WTC11 (cell line): ENCODE results near the gene U2SURP. TPM values are rescaled to one million over a fixed set of nuclear protein-coding genes. Genes with fewer than 3 reads are reported as not detected.

Experiments
- ATAC-seq: fragments of 200-7000 bp; cut with Tn5 transposase; 2 replicates; pipeline ENCODE4 v1.10.0; 2021; ENCODE audit warnings: mild to moderate bottlenecking, moderate library complexity
- CTCF ChIA-PET: fragments of 300-600 bp; sonication (Branson Sonifier 250); formaldehyde crosslinking; loops from one replicate; lab custom pipeline; 2021; ENCODE audit warnings: antibody characterized with exemption; lab: Charles Lee
- POLR2A ChIA-PET: fragments of 350-600 bp; sonication (Branson Sonifier 250); formaldehyde crosslinking; loops from one replicate; lab custom pipeline; 2021; ENCODE audit warnings: antibody characterized with exemption; lab: Charles Lee
- DNase-seq: peaks from one replicate; pipeline ENCODE4 v3.0.0; 2021; ENCODE audit warnings: low spot score
- H3K27ac Mint-ChIP-seq: 2 replicates; pipeline ENCODE4 v1.8.0; 2021; ENCODE audit warnings: mixed read lengths
- H3K27me3 Mint-ChIP-seq: 2 replicates; pipeline ENCODE4 v1.8.0; 2021; ENCODE audit warnings: low read depth, mild to moderate bottlenecking, moderate library complexity, mixed read lengths
- H3K36me3 Mint-ChIP-seq: 2 replicates; pipeline ENCODE4 v1.8.0; 2021; ENCODE audit warnings: mixed read lengths
- H3K4me1 Mint-ChIP-seq: 2 replicates; pipeline ENCODE4 v1.8.0; 2022; ENCODE audit warnings: mixed read lengths
- H3K4me3 Mint-ChIP-seq: 2 replicates; pipeline ENCODE4 v1.8.0; 2021; ENCODE audit warnings: mild to moderate bottlenecking, moderate library complexity, mixed read lengths
- H3K9me3 Mint-ChIP-seq: 2 replicates; pipeline ENCODE4 v1.8.0; 2021; ENCODE audit warnings: mixed read lengths
- CREM ChIP-seq: sonication (generic); formaldehyde crosslinking; IDR thresholded peaks from 2 replicates; pipeline ENCODE4 v1.8.1; 2022; ENCODE audit warnings: mild to moderate bottlenecking, missing genetic modification reagents, moderate library complexity
- EMX1 ChIP-seq: fragments of 250-450 bp; sonication (Bioruptor Pico); IDR thresholded peaks from 2 replicates; pipeline ENCODE4 v1.8.0; 2021; ENCODE audit warnings: mild to moderate bottlenecking
- ETV6 ChIP-seq: sonication (generic); formaldehyde crosslinking; IDR thresholded peaks from 2 replicates; pipeline ENCODE4 v1.8.1; 2022; ENCODE audit warnings: mild to moderate bottlenecking, missing genetic modification reagents
- HMGXB4 ChIP-seq: sonication (generic); formaldehyde crosslinking; IDR thresholded peaks from 2 replicates; pipeline ENCODE4 v1.8.1; 2023; ENCODE audit warnings: mild to moderate bottlenecking, moderate library complexity, missing genetic modification reagents
- NFYB ChIP-seq: sonication (generic); formaldehyde crosslinking; conservative IDR thresholded peaks from 2 replicates; pipeline ENCODE4 v1.8.0; 2022; ENCODE audit warnings: low read depth, missing genetic modification reagents
- NR2C2 ChIP-seq: sonication (generic); formaldehyde crosslinking; IDR thresholded peaks from 2 replicates; pipeline ENCODE4 v1.8.0; 2022; ENCODE audit warnings: mild to moderate bottlenecking, missing genetic modification reagents
- PRDM15 ChIP-seq: sonication (generic); formaldehyde crosslinking; IDR thresholded peaks from 2 replicates; pipeline ENCODE4 v1.8.0; 2022; ENCODE audit warnings: missing genetic modification reagents
- RELA ChIP-seq: sonication (generic); formaldehyde crosslinking; IDR thresholded peaks from 2 replicates; pipeline ENCODE4 v1.8.1; 2022; ENCODE audit warnings: missing genetic modification reagents, mild to moderate bottlenecking, borderline replicate concordance
- SMAD3 ChIP-seq: sonication (generic); formaldehyde crosslinking; IDR thresholded peaks from 2 replicates; pipeline ENCODE4 v1.8.0; 2022; ENCODE audit warnings: missing genetic modification reagents, mild to moderate bottlenecking, borderline replicate concordance
- SOX15 ChIP-seq: fragments of 250-450 bp; sonication (Bioruptor Pico); IDR thresholded peaks from 2 replicates; pipeline ENCODE4 v1.9.0; 2021; ENCODE audit warnings: mild to moderate bottlenecking
- TEAD1 ChIP-seq: sonication (generic); formaldehyde crosslinking; IDR thresholded peaks from 2 replicates; pipeline ENCODE4 v1.8.0; 2022; ENCODE audit warnings: mild to moderate bottlenecking, missing genetic modification reagents
- ZNF317 ChIP-seq: sonication (generic); formaldehyde crosslinking; IDR thresholded peaks from 2 replicates; pipeline ENCODE4 v1.8.1; 2023; ENCODE audit warnings: low read depth, mild to moderate bottlenecking, moderate library complexity, missing genetic modification reagents, borderline replicate concordance
- ZNF416 ChIP-seq: fragments of 250-450 bp; sonication (Bioruptor Pico); IDR thresholded peaks from 2 replicates; pipeline ENCODE4 v1.9.0; 2021; ENCODE audit warnings: mild to moderate bottlenecking, inconsistent platforms
- total RNA-seq: library from RNA; stranded (reverse); gene quantifications from 3 replicates; pipeline ENCODE4 v1.2.3, GENCODE V29; 2021
- TF ChIP-seq, protein P1 (sequence below): fragments of 200-600 bp; IDR thresholded peaks from 2 replicates; pipeline ENCODE4 v1.8.0; 2022; ENCODE audit warnings: antibody characterized with exemption
- TF ChIP-seq, protein P2 (sequence below): sonication (generic); formaldehyde crosslinking; conservative IDR thresholded peaks from 2 replicates; pipeline ENCODE4 v1.8.1; 2022; ENCODE audit warnings: mild to moderate bottlenecking, missing genetic modification reagents
- TF ChIP-seq, protein P3 (sequence below): sonication (generic); formaldehyde crosslinking; IDR thresholded peaks from 2 replicates; pipeline ENCODE4 v1.8.1; 2022; ENCODE audit warnings: mild to moderate bottlenecking, moderate library complexity, missing genetic modification reagents
- TF ChIP-seq, protein P4 (sequence below): fragments of 250-450 bp; sonication (Bioruptor Pico); IDR thresholded peaks from 2 replicates; pipeline ENCODE4 v2.1.2; 2022; ENCODE audit warnings: mild to moderate bottlenecking, moderate library complexity
- TF ChIP-seq, protein P5 (sequence below): sonication (generic); formaldehyde crosslinking; IDR thresholded peaks from 2 replicates; pipeline ENCODE4 v1.8.0; 2022; ENCODE audit warnings: mild to moderate bottlenecking, missing genetic modification reagents

U2SURP gene
- total RNA-seq, 1 experiment from 2014 or later, result 133 TPM

DNA sequence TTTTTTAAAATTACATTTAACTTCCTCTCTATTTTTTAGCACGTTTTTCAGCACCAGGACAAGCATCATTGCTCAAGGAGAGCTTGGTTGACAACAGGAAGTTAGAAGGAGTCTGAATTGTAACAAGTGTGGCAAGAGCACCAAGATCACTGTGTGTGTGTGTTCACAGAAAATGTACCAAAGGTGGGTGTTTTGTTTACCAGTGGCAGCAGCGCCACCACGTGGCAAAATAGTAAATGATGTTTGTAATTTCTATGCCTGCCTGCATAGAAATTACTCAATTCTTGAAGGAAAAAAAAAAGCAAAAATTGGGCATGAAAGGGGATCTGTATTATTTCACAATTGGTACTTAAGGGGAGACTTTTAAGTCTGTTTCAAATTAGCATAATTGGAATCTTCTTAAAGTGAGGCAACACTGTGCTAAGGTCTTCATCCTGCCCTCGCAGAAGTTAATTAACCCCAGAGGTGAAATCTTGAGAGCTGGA is 7.4 kb upstream of the U2SURP start:
- TF ChIP-seq, protein P1, sequence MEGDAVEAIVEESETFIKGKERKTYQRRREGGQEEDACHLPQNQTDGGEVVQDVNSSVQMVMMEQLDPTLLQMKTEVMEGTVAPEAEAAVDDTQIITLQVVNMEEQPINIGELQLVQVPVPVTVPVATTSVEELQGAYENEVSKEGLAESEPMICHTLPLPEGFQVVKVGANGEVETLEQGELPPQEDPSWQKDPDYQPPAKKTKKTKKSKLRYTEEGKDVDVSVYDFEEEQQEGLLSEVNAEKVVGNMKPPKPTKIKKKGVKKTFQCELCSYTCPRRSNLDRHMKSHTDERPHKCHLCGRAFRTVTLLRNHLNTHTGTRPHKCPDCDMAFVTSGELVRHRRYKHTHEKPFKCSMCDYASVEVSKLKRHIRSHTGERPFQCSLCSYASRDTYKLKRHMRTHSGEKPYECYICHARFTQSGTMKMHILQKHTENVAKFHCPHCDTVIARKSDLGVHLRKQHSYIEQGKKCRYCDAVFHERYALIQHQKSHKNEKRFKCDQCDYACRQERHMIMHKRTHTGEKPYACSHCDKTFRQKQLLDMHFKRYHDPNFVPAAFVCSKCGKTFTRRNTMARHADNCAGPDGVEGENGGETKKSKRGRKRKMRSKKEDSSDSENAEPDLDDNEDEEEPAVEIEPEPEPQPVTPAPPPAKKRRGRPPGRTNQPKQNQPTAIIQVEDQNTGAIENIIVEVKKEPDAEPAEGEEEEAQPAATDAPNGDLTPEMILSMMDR, result peak; percentile 52
- TF ChIP-seq CREM (CRISPR knock-in tag), result no peak
- ChIA-PET POLR2A (no interaction called here), CTCF (interaction anchor here (0.6 to 3.7 kb wide), 6 partner anchors 12 to 202 kb away, joined by 3 to 26 read pairs (median 3); no protein-coding TSS in a partner anchor)
- Mint-ChIP-seq H3K27ac (peak overlapping the region; percentile 17; the same call in 1 of the 2 replicates), H3K36me3 (no peaks in the 10 kb centered on the region), H3K27me3 (no peaks in the 10 kb centered on the region), H3K9me3 (no peaks in the 10 kb centered on the region), H3K4me1 (peaks cover 3% of the 10 kb centered on the region; the same call in 1 of the 2 replicates), H3K4me3 (no peak overlapping the region)
- ATAC-seq, result peak; percentile 63
- DNase-seq, result peak; percentile 58

- CTCF ChIA-PET, result interaction anchor here (1.0 to 2.6 kb wide), 6 partner anchors 11 to 168 kb away, joined by 3 to 7 read pairs (median 4); no protein-coding TSS in a partner anchor
Measured at GRCh38 chr3:142997330-142997729, 4.0 kb upstream of the U2SURP start.

GRCh38 chr3:142998439-142998838 is 2.9 kb upstream of the U2SURP start:
- Mint-ChIP-seq H3K9me3 (no peaks in the 10 kb centered on the region), H3K36me3 (no peaks in the 10 kb centered on the region), H3K4me1 (peaks cover 27% of the 10 kb centered on the region), H3K4me3 (no peak overlapping the region), H3K27me3 (no peaks in the 10 kb centered on the region), H3K27ac (no peak overlapping the region)
- DNase-seq (no peak), ATAC-seq (no peak)
- TF ChIP-seq PRDM15 (CRISPR knock-in tag) (no peak), SMAD3 (CRISPR knock-in tag) (no peak), HMGXB4 (CRISPR knock-in tag) (no peak), NR2C2 (CRISPR knock-in tag) (no peak), SOX15 (no peak), TEAD1 (no peak), EMX1 (CRISPR knock-in tag) (no peak)
- TF ChIP-seq, protein P2, sequence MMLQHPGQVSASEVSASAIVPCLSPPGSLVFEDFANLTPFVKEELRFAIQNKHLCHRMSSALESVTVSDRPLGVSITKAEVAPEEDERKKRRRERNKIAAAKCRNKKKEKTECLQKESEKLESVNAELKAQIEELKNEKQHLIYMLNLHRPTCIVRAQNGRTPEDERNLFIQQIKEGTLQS (CRISPR knock-in tag), result no peak
- TF ChIP-seq, protein P3, sequence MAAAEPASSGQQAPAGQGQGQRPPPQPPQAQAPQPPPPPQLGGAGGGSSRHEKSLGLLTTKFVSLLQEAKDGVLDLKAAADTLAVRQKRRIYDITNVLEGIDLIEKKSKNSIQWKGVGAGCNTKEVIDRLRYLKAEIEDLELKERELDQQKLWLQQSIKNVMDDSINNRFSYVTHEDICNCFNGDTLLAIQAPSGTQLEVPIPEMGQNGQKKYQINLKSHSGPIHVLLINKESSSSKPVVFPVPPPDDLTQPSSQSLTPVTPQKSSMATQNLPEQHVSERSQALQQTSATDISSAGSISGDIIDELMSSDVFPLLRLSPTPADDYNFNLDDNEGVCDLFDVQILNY, result no peak
- POLR2A ChIA-PET, result no interaction called here
- CTCF ChIA-PET, result no interaction called here

More at GRCh38 chr3:142997330-142997729, 4.0 kb upstream of the U2SURP start:
- TF ChIP-seq NFYB (no peak), ZNF416 (CRISPR knock-in tag) (no peak), RELA (CRISPR knock-in tag) (no peak), ETV6 (CRISPR knock-in tag) (no peak), ZNF317 (CRISPR knock-in tag) (no peak), TEAD1 (no peak)
- TF ChIP-seq, protein P4, sequence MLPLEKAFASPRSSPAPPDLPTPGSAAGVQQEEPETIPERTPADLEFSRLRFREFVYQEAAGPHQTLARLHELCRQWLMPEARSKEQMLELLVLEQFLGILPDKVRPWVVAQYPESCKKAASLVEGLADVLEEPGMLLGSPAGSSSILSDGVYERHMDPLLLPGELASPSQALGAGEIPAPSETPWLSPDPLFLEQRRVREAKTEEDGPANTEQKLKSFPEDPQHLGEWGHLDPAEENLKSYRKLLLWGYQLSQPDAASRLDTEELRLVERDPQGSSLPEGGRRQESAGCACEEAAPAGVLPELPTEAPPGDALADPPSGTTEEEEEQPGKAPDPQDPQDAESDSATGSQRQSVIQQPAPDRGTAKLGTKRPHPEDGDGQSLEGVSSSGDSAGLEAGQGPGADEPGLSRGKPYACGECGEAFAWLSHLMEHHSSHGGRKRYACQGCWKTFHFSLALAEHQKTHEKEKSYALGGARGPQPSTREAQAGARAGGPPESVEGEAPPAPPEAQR (CRISPR knock-in tag), result no peak
- TF ChIP-seq, protein P5, sequence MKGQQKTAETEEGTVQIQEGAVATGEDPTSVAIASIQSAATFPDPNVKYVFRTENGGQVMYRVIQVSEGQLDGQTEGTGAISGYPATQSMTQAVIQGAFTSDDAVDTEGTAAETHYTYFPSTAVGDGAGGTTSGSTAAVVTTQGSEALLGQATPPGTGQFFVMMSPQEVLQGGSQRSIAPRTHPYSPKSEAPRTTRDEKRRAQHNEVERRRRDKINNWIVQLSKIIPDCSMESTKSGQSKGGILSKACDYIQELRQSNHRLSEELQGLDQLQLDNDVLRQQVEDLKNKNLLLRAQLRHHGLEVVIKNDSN (CRISPR knock-in tag), result no peak
- Mint-ChIP-seq H3K27me3 (no peaks in the 10 kb centered on the region), H3K36me3 (no peaks in the 10 kb centered on the region), H3K4me1 (peaks cover 21% of the 10 kb centered on the region), H3K27ac (no peak overlapping the region), H3K9me3 (no peaks in the 10 kb centered on the region), H3K4me3 (no peak overlapping the region)
- POLR2A ChIA-PET, result no interaction called here
- ATAC-seq (no peak), DNase-seq (no peak)
